ENCODE results near the gene MGMT. TPM values are rescaled to one million over a fixed set of nuclear protein-coding genes. Genes with fewer than 3 reads are reported as not detected.

Gene MGMT
- total and polyA plus RNA-seq, 9 of the 15 experiments (the other 6 are each of a cell fraction or from before 2014, with no cell fraction given) = 0.03 to 0.29 (median 0.11) TPM; not detected in 4

GRCh38 chr10:129522041-129522585 is 55.1 kb downstream of the MGMT start:
- no peak overlapping the region for H3K4me3 ChIP-seq
- H4K20me1 ChIP-seq (replicated peaks; ENCODE audit: control insufficient read depth, insufficient read depth, low read length) = no peaks in the 10 kb centered on the region
- WGBS (ENCODE audit: insufficient coverage, low coverage, missing lambda C conversion rate) = 4% methylated on average over 7 of the region's 7 CpGs
- no peak for TF ChIP-seq KAT7 (CRISPR knock-in tag; IDR thresholded peaks at IDR 0.05; ENCODE audit: borderline replicate concordance)
- no peak for TF ChIP-seq ZNF511 (CRISPR knock-in tag; IDR thresholded peaks at IDR 0.05)
- no peak for TF ChIP-seq ELK1 (CRISPR knock-in tag; IDR thresholded peaks at IDR 0.05)
- no peak for TF ChIP-seq SLC30A9 (CRISPR knock-in tag; IDR thresholded peaks at IDR 0.05)
- no peak for TF ChIP-seq ZC3H4 (CRISPR knock-in tag; IDR thresholded peaks at IDR 0.05; ENCODE audit: borderline replicate concordance)
- no peak for TF ChIP-seq ZNF143 (CRISPR knock-in tag; IDR thresholded peaks at IDR 0.05)
- FAIRE-seq (no peak), ATAC-seq (no peak), DNase-seq (ENCODE audit: extremely low read depth in 1 of 4, low spot score in 3 of 4) (no peak)
- intact Hi-C loops (cut with micrococcal nuclease) = no loop called here
- ChIA-PET CTCF (ENCODE audit: low intra/inter-chr PET ratio) (no interaction called here), POLR2A (interaction anchor here (0.6 kb wide), 1 partner anchor 21 kb away, joined by 5 read pairs; no protein-coding TSS in a partner anchor)
- no peak overlapping the region for H3K9ac ChIP-seq (ENCODE audit: insufficient read depth in 1 of 2, low read depth in 2 of 2, low read length in 2 of 2)
- H3K9me1 ChIP-seq (ENCODE audit: control insufficient read depth, insufficient read depth, low read length) = no peaks in the 10 kb centered on the region
- no TSS peak for BruUV-seq (replicated peaks)
- H3K27me3 ChIP-seq (ENCODE audit: control insufficient read depth in 2 of 2, insufficient read depth in 2 of 2, low read length in 2 of 2) = peaks cover 0 to 23% of the 10 kb centered on the region in 2 experiments; a peak in 2 of 5 replicates
- no peak overlapping the region for H3K27ac ChIP-seq (ENCODE audit: extremely low read depth, low read depth, low read length)
- no peaks in the 10 kb centered on the region for H3K4me1 ChIP-seq (replicated peaks in 1 of 2; ENCODE audit: control insufficient read depth in 2 of 2, insufficient read depth in 2 of 2, low read length in 2 of 2)
- no peaks in the 10 kb centered on the region for H3K79me2 ChIP-seq (ENCODE audit: control insufficient read depth, insufficient read depth, low read length)
- H3K36me3 ChIP-seq (ENCODE audit: control insufficient read depth, insufficient read depth, low read length) = no peaks in the 10 kb centered on the region
- in situ Hi-C loops (cut with MboI) = no loop called here
- no peak overlapping the region for H2AFZ ChIP-seq (ENCODE audit: low read depth, low read length)
- no peaks in the 10 kb centered on the region for H3K9me3 ChIP-seq (replicated peaks; ENCODE audit: control insufficient read depth, insufficient read depth, low read depth, low read length)
- no peak overlapping the region for H3K4me2 ChIP-seq (ENCODE audit: insufficient read depth, low read length)

Data from K562 (cell line).